Keratinocyte (primary cell): ENCODE measurements around the gene AXIN1. TPM values are rescaled to one million over a fixed set of nuclear protein-coding genes. Genes with fewer than 3 reads are reported as not detected.

Source experiments
- DNase-seq: peaks from one replicate; pipeline ENCODE4 v3.0.0-alpha.2; 2011; ENCODE audit warnings: low read depth, missing footprints, low spot score
- FAIRE-seq: peaks from 2 replicates; lab custom pipeline; 2011; peaks lifted over from hg19 to GRCh38; lab: Jason Lieb, UNC
- H2AFZ ChIP-seq: 2 replicates; pipeline ENCODE4 v1.6.0; 2012; ENCODE audit warnings: low read length, control low read depth, inconsistent platforms; ENCODE audit not compliant: control insufficient read depth
- H3K27ac ChIP-seq: 2 replicates; pipeline ENCODE4 v1.5.1; 2011; ENCODE audit warnings: low read length; ENCODE audit not compliant: control insufficient read depth, insufficient read depth
- H3K27me3 ChIP-seq: 3 replicates; pipeline ENCODE4 v1.6.0; 2011; ENCODE audit warnings: low read length; ENCODE audit not compliant: control insufficient read depth, insufficient read depth; ENCODE audit errors: extremely low read depth
- H3K36me3 ChIP-seq, 2 experiments: 2 replicates in 1 of 2; 3 replicates in 1 of 2; pipeline ENCODE4 v1.5.1; 2011; ENCODE audit warnings: low read length in 2 of 2, mild to moderate bottlenecking in 1 of 2; ENCODE audit not compliant: control insufficient read depth in 2 of 2, insufficient read depth in 2 of 2; ENCODE audit errors: extremely low read depth in 1 of 2
- H3K4me1 ChIP-seq: 3 replicates; pipeline ENCODE4 v1.5.1; 2011; ENCODE audit warnings: low read length; ENCODE audit not compliant: control insufficient read depth, insufficient read depth; ENCODE audit errors: extremely low read depth
- H3K4me2 ChIP-seq: 3 replicates; pipeline ENCODE4 v1.6.0; 2011; ENCODE audit warnings: low read depth, low read length; ENCODE audit not compliant: control insufficient read depth, insufficient read depth; ENCODE audit errors: extremely low read depth
- H3K4me3 ChIP-seq, 3 experiments: fragments of 200-600 bp in 1 of 3; sonication (generic) in 1 of 3; 2 replicates in 2 of 3; 3 replicates in 1 of 3; pipeline ENCODE4 v1.5.1; 2011 to 2016; ENCODE audit warnings: low read length in 3 of 3, mild to moderate bottlenecking in 3 of 3, control low read depth in 2 of 3, inconsistent platforms in 1 of 3, low read depth in 1 of 3, mixed read lengths in 1 of 3, mixed run types in 1 of 3, moderate library complexity in 1 of 3; ENCODE audit not compliant: control insufficient read depth in 2 of 3, insufficient read depth in 2 of 3; ENCODE audit errors: extremely low read depth in 1 of 3
- H3K79me2 ChIP-seq: 2 replicates; pipeline ENCODE4 v1.6.0; 2012; ENCODE audit warnings: low read length; ENCODE audit not compliant: control insufficient read depth, insufficient read depth
- H3K9ac ChIP-seq: 3 replicates; pipeline ENCODE4 v1.6.0; 2011; ENCODE audit warnings: low read length; ENCODE audit not compliant: control insufficient read depth, insufficient read depth; ENCODE audit errors: extremely low read depth
- H3K9me1 ChIP-seq: 3 replicates; pipeline ENCODE4 v1.6.0; 2011; ENCODE audit warnings: low read length; ENCODE audit not compliant: control insufficient read depth, insufficient read depth; ENCODE audit errors: extremely low read depth
- H3K9me3 ChIP-seq: 2 replicates; pipeline ENCODE4 v1.5.1; 2012; ENCODE audit warnings: low read depth, low read length; ENCODE audit not compliant: control insufficient read depth
- H4K20me1 ChIP-seq: 3 replicates; pipeline ENCODE4 v1.6.0; 2011; ENCODE audit warnings: low read length; ENCODE audit not compliant: control insufficient read depth, insufficient read depth; ENCODE audit errors: extremely low read depth
- EZH2 ChIP-seq: IDR thresholded peaks from one replicate; pipeline ENCODE4 v1.6.1; 2012; ENCODE audit warnings: inconsistent platforms, mild to moderate bottlenecking, low read length, moderate library complexity
- dilution Hi-C: fragments of 300-500 bp; cut with MboI; formaldehyde crosslinking; loops from one replicate; pipeline ENCODE4 v1.7.0; 2020; ENCODE audit warnings: low sequenced_read_pairs; ENCODE audit not compliant: extremely low pct_ligation_motif_present
- polyA plus RNA-seq, 5 experiments: library from polyadenylated mRNA; depleted of rRNA in 3 of 5; stranded (reverse) in 3 of 5; stranded (forward) in 1 of 5; unstranded in 1 of 5; fragments of >200 nt; gene quantifications; 1 replicate in 1 of 5; 2 replicates in 3 of 5; 3 replicates in 1 of 5; pipeline versions ENCODE4 v1.2.1 to v1.2.3, GENCODE V29; 2011 to 2012; ENCODE audit warnings: missing spikeins in 2 of 5, low read depth in 1 of 5, low replicate concordance in 1 of 5
- TF ChIP-seq, protein P1 (sequence below), 3 experiments: IDR thresholded peaks in 1 of 3; conservative IDR thresholded peaks in 1 of 3; optimal IDR thresholded peaks in 1 of 3; 2 replicates in 2 of 3; 3 replicates in 1 of 3; pipeline versions ENCODE3 to v1.5.1; 2011; ENCODE audit warnings: low read length in 3 of 3, mild to moderate bottlenecking in 3 of 3, moderate library complexity in 2 of 3, control low read depth in 1 of 3, inconsistent platforms in 1 of 3; ENCODE audit not compliant: insufficient read depth in 2 of 3; ENCODE audit errors: extremely low read depth in 1 of 3

The AXIN1 gene
- polyA plus RNA-seq, 1 donor (not counting 4 experiments of a cell fraction or from before 2014, with no cell fraction given): 8.8 TPM

DNA sequence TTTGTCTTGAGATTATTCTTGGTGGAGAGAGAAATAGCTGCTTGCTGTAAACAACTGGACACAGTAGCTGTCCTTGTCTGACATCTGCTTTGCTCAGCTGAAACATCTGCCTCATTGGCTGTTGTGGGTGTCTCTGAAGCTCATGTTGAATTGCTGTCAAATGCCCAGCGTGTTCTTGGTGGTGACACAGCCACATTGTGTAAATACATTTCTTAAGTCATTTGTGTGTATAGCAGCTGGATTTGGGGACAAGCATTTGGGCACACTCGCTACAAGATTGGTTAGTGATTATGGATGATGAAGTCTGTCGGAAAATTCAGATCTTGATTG, 112.6 kb downstream of the AXIN1 start:
- TF ChIP-seq, protein P1, sequence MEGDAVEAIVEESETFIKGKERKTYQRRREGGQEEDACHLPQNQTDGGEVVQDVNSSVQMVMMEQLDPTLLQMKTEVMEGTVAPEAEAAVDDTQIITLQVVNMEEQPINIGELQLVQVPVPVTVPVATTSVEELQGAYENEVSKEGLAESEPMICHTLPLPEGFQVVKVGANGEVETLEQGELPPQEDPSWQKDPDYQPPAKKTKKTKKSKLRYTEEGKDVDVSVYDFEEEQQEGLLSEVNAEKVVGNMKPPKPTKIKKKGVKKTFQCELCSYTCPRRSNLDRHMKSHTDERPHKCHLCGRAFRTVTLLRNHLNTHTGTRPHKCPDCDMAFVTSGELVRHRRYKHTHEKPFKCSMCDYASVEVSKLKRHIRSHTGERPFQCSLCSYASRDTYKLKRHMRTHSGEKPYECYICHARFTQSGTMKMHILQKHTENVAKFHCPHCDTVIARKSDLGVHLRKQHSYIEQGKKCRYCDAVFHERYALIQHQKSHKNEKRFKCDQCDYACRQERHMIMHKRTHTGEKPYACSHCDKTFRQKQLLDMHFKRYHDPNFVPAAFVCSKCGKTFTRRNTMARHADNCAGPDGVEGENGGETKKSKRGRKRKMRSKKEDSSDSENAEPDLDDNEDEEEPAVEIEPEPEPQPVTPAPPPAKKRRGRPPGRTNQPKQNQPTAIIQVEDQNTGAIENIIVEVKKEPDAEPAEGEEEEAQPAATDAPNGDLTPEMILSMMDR (optimal IDR thresholded peaks at IDR 0.05 in 1 of 3, IDR thresholded peaks at IDR 0.05 in 1 of 3, conservative IDR thresholded peaks at IDR 0.05 in 1 of 3; ENCODE audit: extremely low read depth in 1 of 3, insufficient read depth in 2 of 3, low read length in 3 of 3): no peak
- TF ChIP-seq EZH2: no peak
- Histone ChIP-seq H3K9ac (no peak overlapping the region), H3K4me3 (no peak overlapping the region), H3K9me3 (no peaks in the 10 kb centered on the region), H3K27ac (no peak overlapping the region), H3K4me1 (no peaks in the 10 kb centered on the region), H3K27me3 (no peaks in the 10 kb centered on the region), H3K79me2 (peaks cover 2% of the 10 kb centered on the region), H3K36me3 (peaks cover 0 to 3% of the 10 kb centered on the region in 2 experiments), H3K4me2 (no peak overlapping the region), H2AFZ (no peak overlapping the region), H4K20me1 (no peaks in the 10 kb centered on the region), H3K9me1 (no peaks in the 10 kb centered on the region)
- dilution Hi-C loops: no loop called here
- FAIRE-seq (no peak), DNase-seq (no peak)

Other genes starting within 250 kb of the AXIN1 start
- gene NPRL3, start 214.1 kb downstream of the AXIN1 start, polyA plus RNA-seq: 3.6 to 15.5 TPM (median 4.0 TPM) in 3 replicates
- not detected in 3 replicates for gene HBZ, start 200.1 kb downstream of the AXIN1 start, polyA plus RNA-seq
- not detected in 3 replicates for gene HBM, start 186.7 kb downstream of the AXIN1 start, polyA plus RNA-seq
- 0.26 TPM in 1 of 3 replicates, not detected in the others for gene HBA2, start 179.8 kb downstream of the AXIN1 start, polyA plus RNA-seq
- gene HBA1, start 176.0 kb downstream of the AXIN1 start, polyA plus RNA-seq: 0.24 TPM in 1 of 3 replicates, not detected in the others
- 0.13 to 0.89 TPM (median 0.20 TPM) in 3 replicates for gene HBQ1, start 172.3 kb downstream of the AXIN1 start, polyA plus RNA-seq
- 23.7 to 31.2 TPM (median 31.0 TPM) in 3 replicates for gene LUC7L, start 123.3 kb downstream of the AXIN1 start, polyA plus RNA-seq
- gene FAM234A, start 117.9 kb downstream of the AXIN1 start, polyA plus RNA-seq: 18.3 to 37.2 TPM (median 18.4 TPM) in 3 replicates
- gene RGS11, start 76.8 kb downstream of the AXIN1 start, polyA plus RNA-seq: 0.05 TPM in 2 of 3 replicates, not detected in the other
- gene ARHGDIG, start 72.1 kb downstream of the AXIN1 start, polyA plus RNA-seq: 0.14 to 0.17 TPM in 2 of 3 replicates, not detected in the other
- 0.18 to 0.46 TPM (median 0.42 TPM) in 3 replicates for gene PDIA2, start 69.6 kb downstream of the AXIN1 start, polyA plus RNA-seq
- gene MRPL28, start 17.8 kb upstream of the AXIN1 start, polyA plus RNA-seq: 115 to 142 TPM (median 128 TPM) in 3 replicates
- gene PGAP6, start 29.3 kb upstream of the AXIN1 start, polyA plus RNA-seq: 25.5 to 47.7 TPM (median 46.7 TPM) in 3 replicates
- 140 to 246 TPM (median 141 TPM) in 3 replicates for gene NME4, start 44.5 kb upstream of the AXIN1 start, polyA plus RNA-seq
- 14.2 to 28.1 TPM (median 18.8 TPM) in 3 replicates for gene DECR2, start 49.2 kb upstream of the AXIN1 start, polyA plus RNA-seq
- gene RAB11FIP3, start 72.9 kb upstream of the AXIN1 start, polyA plus RNA-seq: 6.0 to 10.0 TPM (median 6.4 TPM) in 3 replicates
- 7.9 to 15.1 TPM (median 10.7 TPM) in 3 replicates for gene CAPN15, start 175.0 kb upstream of the AXIN1 start, polyA plus RNA-seq
- not detected in 3 replicates for gene PRR35, start 207.7 kb upstream of the AXIN1 start, polyA plus RNA-seq
- gene NHLRC4, start 214.3 kb upstream of the AXIN1 start, polyA plus RNA-seq: 0.09 to 0.22 TPM (median 0.10 TPM) in 3 replicates
- gene PIGQ, start 217.2 kb upstream of the AXIN1 start, polyA plus RNA-seq: 11.2 to 23.3 TPM (median 16.7 TPM) in 3 replicates
- gene RAB40C, start 237.3 kb upstream of the AXIN1 start, polyA plus RNA-seq: 4.0 to 12.3 TPM (median 4.2 TPM) in 3 replicates